ENCODE measurements around the gene C2CD4C. TPM values are rescaled to one million over a fixed set of nuclear protein-coding genes. Genes with fewer than 3 reads are reported as not detected.

Gene C2CD4C
- total and polyA plus RNA-seq, 2 donors from 2014 or later = 0.99 to 1.9 TPM

GRCh38 chr19:456547-457110 is 47.7 kb upstream of the C2CD4C start:
- intact Hi-C loops (cut with DNase I) = no loop called here
- H3K9ac ChIP-seq (ENCODE audit: low read length in 3 of 3) = no peak overlapping the region
- no peaks in the 10 kb centered on the region for H3K36me3 ChIP-seq (ENCODE audit: control insufficient read depth in 2 of 3, insufficient read depth in 3 of 3, low read length in 3 of 3)
- H3K27ac ChIP-seq (ENCODE audit: low read depth in 2 of 2, low read length in 2 of 2) = no peak overlapping the region
- no peaks in the 10 kb centered on the region for H3K9me3 ChIP-seq (ENCODE audit: control insufficient read depth in 2 of 3, insufficient read depth in 1 of 3, low read length in 3 of 3)
- no peaks in the 10 kb centered on the region for H3K27me3 ChIP-seq (ENCODE audit: control insufficient read depth, insufficient read depth, low read length)
- no peak for TF ChIP-seq CTCF (IDR thresholded peaks at IDR 0.05; ENCODE audit: borderline replicate concordance, extremely low read depth, insufficient read depth)
- FAIRE-seq (no peak), DNase-seq (no peak)
- H3K4me1 ChIP-seq (ENCODE audit: control insufficient read depth in 2 of 3, insufficient read depth in 2 of 3, low read depth in 1 of 3, low read length in 3 of 3) = peaks cover 0 to 2% (median 0%) of the 10 kb centered on the region in 3 donors
- H3K4me3 ChIP-seq (ENCODE audit: low read length in 3 of 3) = no peak overlapping the region

GRCh38 chr19:455851-456546 is 47.1 kb upstream of the C2CD4C start:
- intact Hi-C loops (cut with DNase I) = no loop called here
- TF ChIP-seq CTCF (IDR thresholded peaks at IDR 0.05; ENCODE audit: borderline replicate concordance, extremely low read depth, insufficient read depth) = no peak

GRCh38 chr19:455031-455705 is 46.2 kb upstream of the C2CD4C start:
- DNase-seq = no peak
- H3K4me1 ChIP-seq (ENCODE audit: control insufficient read depth in 2 of 3, insufficient read depth in 2 of 3, low read depth in 1 of 3, low read length in 3 of 3) = peaks cover 0 to 2% (median 0%) of the 10 kb centered on the region in 3 donors
- H3K4me3 ChIP-seq (ENCODE audit: low read length in 3 of 3) = no peak overlapping the region
- H3K27me3 ChIP-seq (ENCODE audit: control insufficient read depth, insufficient read depth, low read length) = no peaks in the 10 kb centered on the region
- intact Hi-C loops (cut with DNase I) = no loop called here
- H3K36me3 ChIP-seq (ENCODE audit: control insufficient read depth in 2 of 3, insufficient read depth in 3 of 3, low read length in 3 of 3) = no peaks in the 10 kb centered on the region
- no peak overlapping the region for H3K27ac ChIP-seq (ENCODE audit: low read depth in 2 of 2, low read length in 2 of 2)
- H3K9me3 ChIP-seq (ENCODE audit: control insufficient read depth in 2 of 3, insufficient read depth in 1 of 3, low read length in 3 of 3) = no peaks in the 10 kb centered on the region
- FAIRE-seq = no peak
- no peak overlapping the region for H3K9ac ChIP-seq (ENCODE audit: low read length in 3 of 3)
- no peak for TF ChIP-seq CTCF (IDR thresholded peaks at IDR 0.05; ENCODE audit: borderline replicate concordance, extremely low read depth, insufficient read depth)

More at GRCh38 chr19:455851-456546, 47.1 kb upstream of the C2CD4C start:
- no peaks in the 10 kb centered on the region for H3K36me3 ChIP-seq (ENCODE audit: control insufficient read depth in 2 of 3, insufficient read depth in 3 of 3, low read length in 3 of 3)
- H3K9ac ChIP-seq (ENCODE audit: low read length in 3 of 3) = no peak overlapping the region
- H3K4me1 ChIP-seq (ENCODE audit: control insufficient read depth in 2 of 3, insufficient read depth in 2 of 3, low read depth in 1 of 3, low read length in 3 of 3) = peaks cover 0 to 2% (median 0%) of the 10 kb centered on the region in 3 donors
- H3K27me3 ChIP-seq (ENCODE audit: control insufficient read depth, insufficient read depth, low read length) = no peaks in the 10 kb centered on the region
- no peak for FAIRE-seq
- no peaks in the 10 kb centered on the region for H3K9me3 ChIP-seq (ENCODE audit: control insufficient read depth in 2 of 3, insufficient read depth in 1 of 3, low read length in 3 of 3)
- DNase-seq = no peak
- no peak overlapping the region for H3K4me3 ChIP-seq (ENCODE audit: low read length in 3 of 3)
- no peak overlapping the region for H3K27ac ChIP-seq (ENCODE audit: low read depth in 2 of 2, low read length in 2 of 2)

All from kidney (tissue), 14 donors.